ENCODE data around the gene CROCC2.
A peak's percentile ranks its signal among the peaks of the same experiment; 100 is the strongest.

CROCC2 gene

DNA sequence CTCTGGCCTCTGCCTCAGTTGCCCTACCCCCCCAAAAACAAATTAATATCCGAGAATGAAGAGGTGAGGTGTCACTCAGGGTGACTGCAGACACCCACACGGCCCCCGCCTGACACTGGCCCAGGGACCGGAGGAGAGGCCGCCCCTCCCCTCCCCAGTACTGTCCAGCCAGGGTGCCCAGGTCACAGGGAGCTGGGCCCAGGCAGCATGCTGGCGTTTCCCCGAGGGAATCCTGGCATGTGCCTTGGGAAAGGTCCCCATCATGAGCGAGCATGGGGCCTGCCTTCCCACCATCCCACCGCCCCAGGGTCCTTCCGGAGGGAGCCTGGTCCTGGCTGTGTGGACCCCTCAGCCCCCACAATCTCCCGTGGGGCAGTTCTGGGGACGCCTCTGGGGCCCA lies 13.2 kb upstream of the CROCC2 start:
- no peak for DNase-seq

- DNase-seq = peak in 1 of 2 experiments; percentile 35
These were observed 12.7 kb upstream of the CROCC2 start for GRCh38 chr2:240893363-240893844.

DNA sequence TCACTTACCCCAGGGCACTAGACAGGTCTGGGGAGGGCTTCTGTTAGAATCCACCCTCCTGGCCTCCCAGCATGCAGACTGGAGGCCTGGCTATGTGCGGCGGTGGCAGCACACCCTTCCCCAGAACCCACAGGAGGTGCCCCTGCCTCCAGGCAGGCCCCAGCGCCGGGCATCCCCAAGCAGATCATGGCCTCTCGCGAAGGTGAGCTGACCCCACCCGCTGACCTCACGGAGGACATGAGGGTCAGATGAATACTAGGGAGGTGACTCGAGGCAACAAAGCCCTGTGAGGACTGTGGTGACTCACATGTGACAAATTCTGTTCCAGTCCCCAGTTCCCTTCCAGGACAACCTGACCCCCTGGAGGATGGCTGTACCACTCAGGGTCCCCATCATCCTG lies 12.1 kb upstream of the CROCC2 start:
- DNase-seq = no peak

- DNase-seq = no peak
These were observed 11.1 kb upstream of the CROCC2 start for GRCh38 chr2:240894836-240895558.

DNA sequence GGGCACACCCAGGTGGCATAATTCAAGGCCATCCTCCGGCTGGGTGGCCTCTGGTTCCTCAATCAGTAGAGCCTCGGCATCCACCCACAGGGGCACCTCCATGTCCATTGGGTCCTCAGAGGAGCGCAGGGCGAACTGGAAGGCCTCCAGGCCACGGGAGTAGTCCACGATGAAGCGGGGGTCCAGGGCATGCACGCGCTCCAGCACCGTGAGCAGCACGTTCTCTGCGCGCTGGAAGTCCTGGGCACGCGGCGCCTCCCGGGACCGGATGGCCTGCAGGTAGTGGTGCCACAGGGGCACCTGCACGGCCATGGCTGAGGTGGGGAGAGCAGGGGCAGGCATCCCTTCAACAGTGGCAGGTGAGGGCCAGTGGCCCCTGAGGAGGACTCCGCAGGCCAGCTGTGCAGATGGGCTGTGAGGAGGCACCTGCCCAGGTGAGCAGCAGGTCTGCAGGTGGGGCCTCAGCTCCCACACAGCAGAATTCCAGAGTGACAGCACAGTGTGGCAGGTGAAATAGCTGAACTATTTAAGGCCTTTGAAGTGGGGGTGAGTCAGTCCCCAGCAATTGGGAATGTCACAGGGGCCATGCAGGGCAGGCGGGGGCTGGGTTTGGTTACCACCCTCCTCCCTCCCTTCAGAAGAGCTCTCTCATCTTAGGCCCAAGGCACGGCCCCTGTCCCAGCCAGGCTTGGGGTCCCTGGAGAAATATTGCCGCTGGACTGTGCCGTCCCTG lies 10.3 kb upstream of the CROCC2 start, which contains the start of gene MAB21L4:
Gene MAB21L4, minus strand, starts transcription at position 501 of the 733 bp plus-strand sequence. Its CDS starts 159 bp downstream, at position 342.
- no peak for DNase-seq

DNA sequence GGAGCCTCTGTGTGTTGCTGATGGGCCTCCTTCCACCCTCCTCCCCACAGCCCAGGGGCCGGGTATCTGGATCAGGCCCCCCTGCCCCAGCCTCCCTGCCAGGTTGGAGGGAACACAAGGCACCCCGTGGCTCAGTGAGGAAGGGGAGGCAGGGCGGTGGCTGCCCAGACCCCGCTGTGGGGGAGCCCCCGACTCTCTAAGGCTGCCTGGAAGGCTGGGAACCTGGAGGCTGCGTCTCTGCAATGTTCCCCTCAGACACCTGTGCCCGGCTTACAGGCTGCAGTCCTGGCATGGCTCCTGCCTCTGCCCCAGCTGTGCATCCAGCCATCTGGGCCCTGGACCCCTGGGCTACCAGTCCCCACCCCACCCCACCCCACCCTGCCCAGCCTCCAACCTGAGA lies 9.7 kb upstream of the CROCC2 start:
- DNase-seq = no peak

- DNase-seq = no peak
These were observed 9.1 kb upstream of the CROCC2 start for GRCh38 chr2:240896871-240897692.

GRCh38 chr2:240898108-240898730 lies 7.9 kb upstream of the CROCC2 start:
- DNase-seq = no peak

GRCh38 chr2:240898731-240899467 lies 7.2 kb upstream of the CROCC2 start:
- DNase-seq = no peak

GRCh38 chr2:240899468-240899865 lies 6.7 kb upstream of the CROCC2 start:
- no peak for DNase-seq

DNA sequence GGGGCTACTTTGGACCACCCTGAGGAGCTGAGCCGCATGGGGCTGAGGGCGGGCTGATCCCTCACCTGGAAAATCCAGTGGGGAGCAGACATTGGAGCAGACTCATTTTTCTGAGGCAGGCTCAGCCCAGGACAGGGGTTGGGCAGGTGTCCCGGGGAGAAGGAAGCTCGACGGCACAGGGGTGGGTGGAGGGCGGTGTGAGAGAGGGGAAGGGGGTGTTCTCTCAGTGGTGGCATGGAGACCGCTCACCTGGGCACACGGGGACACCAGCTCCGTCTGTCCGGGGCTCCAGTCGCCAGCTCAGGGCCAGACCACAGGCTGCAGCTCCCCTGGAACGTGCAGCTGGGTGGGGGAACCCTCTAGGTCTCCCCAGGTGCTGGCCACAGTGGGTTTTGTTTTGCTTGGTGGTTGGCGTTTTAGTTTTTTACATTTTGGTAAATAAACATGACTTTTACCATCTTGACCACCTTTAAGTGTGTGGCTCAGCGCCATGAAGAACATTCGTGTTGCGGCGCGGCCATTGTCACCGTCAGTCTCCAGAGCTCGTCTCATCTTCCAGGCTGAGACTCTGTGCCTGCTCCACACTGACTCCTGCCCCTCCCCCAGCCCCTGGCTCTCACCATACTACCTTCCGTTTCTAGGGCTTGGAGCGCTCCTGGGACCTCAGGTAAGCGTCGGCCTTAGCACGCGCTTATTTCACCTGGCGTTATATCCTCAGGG lies 5.8 kb upstream of the CROCC2 start:
- DNase-seq = no peak

DNA sequence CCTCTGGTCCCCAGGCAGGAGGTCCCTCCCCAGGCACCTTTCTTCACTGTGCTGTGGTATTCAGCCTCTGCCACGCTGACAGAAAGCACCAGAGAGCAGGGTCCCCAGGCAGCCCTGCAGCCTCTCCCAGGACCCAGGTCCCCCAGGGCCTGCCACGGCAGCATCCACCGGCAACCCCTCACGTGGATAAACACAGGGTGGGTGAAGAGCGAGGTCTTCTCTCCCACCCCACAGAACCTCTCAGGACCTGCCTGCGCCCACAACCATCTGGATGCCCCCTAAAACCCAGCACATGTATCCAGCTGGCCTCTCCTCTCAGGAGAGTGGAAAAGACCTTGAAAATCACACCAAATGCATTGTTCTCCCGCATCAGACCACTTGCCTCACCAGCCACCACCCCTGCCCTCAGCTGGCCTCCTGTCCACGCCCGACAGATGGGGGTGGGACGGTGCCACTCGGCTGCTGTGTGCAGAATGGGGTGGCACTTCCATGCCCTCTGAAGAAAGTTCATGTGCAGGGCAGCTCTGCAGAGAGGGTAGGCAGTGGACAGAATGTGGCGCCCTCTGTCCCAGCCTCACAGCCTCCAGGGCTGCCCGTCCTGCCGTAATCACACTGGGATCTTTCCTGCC lies 4.0 kb upstream of the CROCC2 start:
- no peak for DNase-seq

DNA sequence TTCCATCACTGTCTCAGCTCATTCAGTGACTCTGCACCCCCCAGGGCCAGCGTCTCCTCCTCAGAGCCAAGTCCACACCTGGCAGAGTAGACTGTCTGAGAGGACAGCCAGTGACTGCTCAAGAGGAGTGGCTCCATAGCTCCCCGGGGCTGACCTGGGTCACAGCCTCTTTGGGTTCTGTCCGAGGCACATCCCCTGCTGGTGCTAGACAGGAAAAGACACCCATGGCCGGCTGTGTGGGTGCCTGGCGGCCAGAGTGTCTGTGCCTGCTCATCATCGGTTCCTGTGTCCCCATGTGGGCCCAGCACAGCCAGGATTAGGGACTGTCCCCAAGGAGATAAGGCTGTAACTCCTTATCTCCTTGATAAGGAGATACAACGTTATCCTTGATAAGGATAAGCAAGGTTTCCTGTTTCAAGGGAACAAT lies 3.5 kb upstream of the CROCC2 start:
- DNase-seq = no peak

DNA sequence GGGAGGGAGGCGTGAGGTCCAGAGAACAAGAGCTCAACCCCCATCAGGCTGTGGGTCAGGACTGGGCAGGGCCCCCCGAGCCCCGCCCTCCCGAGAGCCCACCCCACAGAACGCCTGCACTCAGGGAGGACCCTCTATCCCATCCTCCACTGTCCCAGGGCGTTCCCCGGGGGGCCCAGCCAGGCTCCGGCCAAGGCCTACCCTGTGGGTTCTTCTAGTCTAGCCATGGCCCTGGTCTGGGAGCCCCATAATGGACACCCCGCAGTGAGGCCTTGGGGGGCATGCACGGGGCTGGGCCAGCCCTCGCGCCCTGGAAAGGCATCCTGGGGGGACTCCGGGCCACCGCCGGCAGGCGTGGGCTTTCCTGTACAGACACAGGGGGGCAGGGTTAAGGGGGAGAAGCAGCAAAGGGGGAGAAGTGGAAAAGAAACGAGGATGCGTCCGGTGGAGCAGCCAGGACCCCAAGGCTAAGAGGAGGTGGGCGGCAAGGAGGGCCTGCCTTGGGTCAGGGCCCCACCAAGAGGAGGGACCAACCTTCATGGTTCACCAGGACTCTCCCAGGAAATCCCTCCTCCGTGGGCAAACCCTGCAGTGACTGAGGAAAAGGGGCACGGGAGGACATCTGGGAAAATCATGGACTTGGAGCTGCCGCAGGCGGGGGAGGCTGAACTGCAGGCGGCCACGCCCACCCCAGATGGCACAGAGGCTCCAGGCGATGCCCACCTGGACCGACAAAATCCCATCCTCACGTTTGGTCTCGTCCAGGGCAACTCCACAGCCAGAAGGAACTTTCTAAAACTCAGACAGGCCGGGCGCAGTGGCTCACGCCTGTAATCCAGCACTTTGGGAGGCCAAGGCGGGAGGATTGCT lies 2.7 kb upstream of the CROCC2 start:
- DNase-seq = peak; percentile 47 to 89

- DNase-seq = no peak
These were observed 1.6 kb upstream of the CROCC2 start for GRCh38 chr2:240904216-240905175.

DNA sequence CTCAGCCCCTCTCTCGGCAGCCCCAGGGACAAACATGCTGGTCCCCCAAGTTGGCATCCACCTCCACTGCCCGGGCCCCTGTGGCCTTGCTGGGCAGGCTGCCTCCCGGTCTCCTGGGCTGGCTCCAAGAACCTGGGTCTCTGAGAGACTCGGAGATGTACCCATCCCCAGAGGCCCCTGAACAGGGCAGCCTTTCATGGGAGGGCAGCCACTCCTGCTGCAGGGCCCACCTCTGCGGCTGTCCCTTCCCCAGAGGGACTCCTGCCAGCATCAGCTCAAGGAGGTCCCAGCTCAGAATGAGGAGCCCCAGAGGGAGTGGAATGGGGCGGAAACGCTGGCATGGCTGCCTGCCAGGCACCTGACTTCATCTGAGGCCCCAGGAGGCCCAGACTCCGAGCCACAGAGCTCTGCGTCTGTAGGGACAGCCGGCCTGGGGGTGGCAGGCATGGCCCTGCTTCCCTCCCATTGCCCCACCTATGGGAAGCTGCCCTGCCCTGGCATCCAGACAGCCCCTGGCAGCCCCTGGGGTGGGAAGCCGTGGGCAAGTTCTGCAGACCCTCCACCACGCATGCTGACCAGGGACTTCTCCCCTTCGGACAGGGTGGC lies 857 bp upstream of the CROCC2 start:
- DNase-seq = no peak

DNA sequence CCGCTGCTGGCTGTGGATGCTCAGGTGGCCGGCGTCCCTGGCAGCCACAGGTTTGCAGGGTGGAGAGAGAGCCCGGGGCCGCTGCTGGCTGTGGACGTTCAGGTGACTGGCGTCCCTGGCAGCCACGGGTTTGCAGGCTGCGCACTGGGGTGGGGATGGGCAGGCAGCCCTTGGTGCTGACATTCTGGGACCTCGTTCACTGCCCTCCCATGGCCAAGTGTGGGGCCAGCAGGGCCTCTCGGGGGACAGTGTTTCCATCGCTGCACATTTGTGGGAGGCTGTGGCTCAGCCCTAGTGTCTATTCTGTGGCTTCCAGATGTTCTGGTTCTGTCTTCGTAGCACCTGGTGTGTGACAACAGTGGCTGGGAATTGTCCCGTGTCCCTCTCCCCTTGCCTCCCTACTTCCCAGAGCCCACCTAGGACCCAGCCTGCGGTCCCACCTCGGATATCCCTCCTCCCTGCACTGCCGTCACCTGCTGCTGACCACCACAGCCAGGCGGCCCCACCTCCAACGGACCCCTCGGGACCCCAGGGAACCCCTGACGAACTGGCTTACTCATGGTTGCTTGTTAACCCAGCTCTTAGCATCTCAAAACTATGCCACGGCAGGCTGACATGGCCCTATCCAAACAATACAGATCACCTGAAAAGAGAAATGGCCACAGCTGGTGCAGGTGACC lies 915 bp downstream of the CROCC2 start:
- DNase-seq = no peak
